Keratinocyte (primary cell): ENCODE data around the gene AOPEP.

Source experiments
- CTCF ChIP-seq, 3 experiments: IDR thresholded peaks in 1 of 3; conservative IDR thresholded peaks in 1 of 3; optimal IDR thresholded peaks in 1 of 3; 2 replicates in 2 of 3; 3 replicates in 1 of 3; pipeline versions ENCODE3 to v1.5.1; 2011; ENCODE audit warnings: low read length in 3 of 3, mild to moderate bottlenecking in 3 of 3, moderate library complexity in 2 of 3, control low read depth in 1 of 3, inconsistent platforms in 1 of 3; ENCODE audit not compliant: insufficient read depth in 2 of 3; ENCODE audit errors: extremely low read depth in 1 of 3
- EZH2 ChIP-seq: IDR thresholded peaks from one replicate; pipeline ENCODE4 v1.6.1; 2012; ENCODE audit warnings: inconsistent platforms, mild to moderate bottlenecking, low read length, moderate library complexity

- TF ChIP-seq EZH2 (no peak), CTCF (optimal IDR thresholded peaks at IDR 0.05 in 1 of 3, IDR thresholded peaks at IDR 0.05 in 1 of 3, conservative IDR thresholded peaks at IDR 0.05 in 1 of 3; ENCODE audit: extremely low read depth in 1 of 3, insufficient read depth in 2 of 3, low read length in 3 of 3) (no peak)
These were observed 12.9 kb upstream of the AOPEP start for GRCh38 chr9:94713436-94714215.
